Type B pancreatic cell (in vitro differentiated cells): ENCODE data around the gene CAPRIN1. TPM values are rescaled to one million over a fixed set of nuclear protein-coding genes. Genes with fewer than 3 reads are reported as not detected.

Experiments
- DNase-seq: peaks from one replicate; pipeline ENCODE4 v3.0.0; 2021; ENCODE audit warnings: mixed read lengths; ENCODE audit not compliant: unreplicated experiment; ENCODE audit errors: extremely low spot score
- H3K27ac Mint-ChIP-seq: 2 replicates; pipeline ENCODE4 v1.8.0; 2021; ENCODE audit warnings: mild to moderate bottlenecking, mixed read lengths
- H3K27me3 Mint-ChIP-seq: 2 replicates; pipeline ENCODE4 v1.8.0; 2021; ENCODE audit warnings: mixed read lengths
- H3K36me3 Mint-ChIP-seq: 2 replicates; pipeline ENCODE4 v1.8.0; 2021; ENCODE audit warnings: mixed read lengths
- H3K4me1 Mint-ChIP-seq: one replicate; pipeline ENCODE4 v1.8.0; 2021; ENCODE audit warnings: mixed read lengths; ENCODE audit not compliant: unreplicated experiment
- H3K4me3 Mint-ChIP-seq: 2 replicates; pipeline ENCODE4 v1.8.0; 2021; ENCODE audit warnings: mild to moderate bottlenecking, mixed read lengths
- H3K9me3 Mint-ChIP-seq: 2 replicates; pipeline ENCODE4 v1.8.0; 2021; ENCODE audit warnings: mixed read lengths
- total RNA-seq: library from RNA; stranded (reverse); gene quantifications from 2 replicates; pipeline ENCODE4 v1.2.1, GENCODE V29; 2021; ENCODE audit warnings: low replicate concordance
- TF ChIP-seq, protein P1 (sequence below): fragments of 200-600 bp; sonication (generic); conservative IDR thresholded peaks from 2 replicates; pipeline ENCODE4 v1.5.0; 2021; ENCODE audit warnings: antibody characterized with exemption, mild to moderate bottlenecking

Gene CAPRIN1
- total RNA-seq, 1 donor from 2014 or later = 277 TPM

GRCh38 chr11:34145073-34145472 lies 93.5 kb downstream of the CAPRIN1 start:
- Mint-ChIP-seq H3K27me3 (no peaks in the 10 kb centered on the region), H3K4me3 (no peak overlapping the region), H3K27ac (no peak overlapping the region), H3K36me3 (peaks cover 38% of the 10 kb centered on the region), H3K9me3 (no peaks in the 10 kb centered on the region), H3K4me1 (peaks cover 13% of the 10 kb centered on the region)
- TF ChIP-seq, protein P1, sequence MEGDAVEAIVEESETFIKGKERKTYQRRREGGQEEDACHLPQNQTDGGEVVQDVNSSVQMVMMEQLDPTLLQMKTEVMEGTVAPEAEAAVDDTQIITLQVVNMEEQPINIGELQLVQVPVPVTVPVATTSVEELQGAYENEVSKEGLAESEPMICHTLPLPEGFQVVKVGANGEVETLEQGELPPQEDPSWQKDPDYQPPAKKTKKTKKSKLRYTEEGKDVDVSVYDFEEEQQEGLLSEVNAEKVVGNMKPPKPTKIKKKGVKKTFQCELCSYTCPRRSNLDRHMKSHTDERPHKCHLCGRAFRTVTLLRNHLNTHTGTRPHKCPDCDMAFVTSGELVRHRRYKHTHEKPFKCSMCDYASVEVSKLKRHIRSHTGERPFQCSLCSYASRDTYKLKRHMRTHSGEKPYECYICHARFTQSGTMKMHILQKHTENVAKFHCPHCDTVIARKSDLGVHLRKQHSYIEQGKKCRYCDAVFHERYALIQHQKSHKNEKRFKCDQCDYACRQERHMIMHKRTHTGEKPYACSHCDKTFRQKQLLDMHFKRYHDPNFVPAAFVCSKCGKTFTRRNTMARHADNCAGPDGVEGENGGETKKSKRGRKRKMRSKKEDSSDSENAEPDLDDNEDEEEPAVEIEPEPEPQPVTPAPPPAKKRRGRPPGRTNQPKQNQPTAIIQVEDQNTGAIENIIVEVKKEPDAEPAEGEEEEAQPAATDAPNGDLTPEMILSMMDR = no peak
- no peak for DNase-seq

DNA sequence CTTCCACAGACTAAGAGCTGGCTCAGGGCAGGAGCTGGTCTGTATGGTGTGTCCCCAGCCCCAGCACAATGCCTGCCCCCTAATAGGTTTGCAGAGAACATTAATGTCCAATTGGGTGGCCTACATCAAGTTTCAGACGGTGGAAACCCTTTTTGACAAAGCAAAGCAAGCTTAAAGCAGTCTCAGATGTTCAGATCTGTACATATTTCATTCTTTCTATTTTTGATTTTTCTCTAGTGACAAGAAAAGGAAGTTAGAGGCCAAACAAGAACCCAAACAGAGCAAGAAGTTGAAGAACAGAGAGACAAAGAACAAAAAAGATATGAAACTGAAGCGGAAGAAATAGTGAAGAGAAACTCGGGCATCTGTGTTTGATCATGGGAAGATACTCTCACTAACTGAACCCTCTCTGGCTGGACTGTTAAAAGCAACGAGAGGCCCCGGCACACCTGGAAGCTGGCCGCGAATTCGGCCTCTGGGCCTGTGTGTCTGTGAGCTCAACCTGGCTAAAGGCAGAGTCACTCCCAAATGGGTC lies 94.4 kb downstream of the CAPRIN1 start:
- H3K27ac Mint-ChIP-seq = peak overlapping the region; percentile 20
- TF ChIP-seq, protein P1 = no peak
- peaks cover 20% of the 10 kb centered on the region for H3K4me1 Mint-ChIP-seq
- no peaks in the 10 kb centered on the region for H3K9me3 Mint-ChIP-seq
- H3K4me3 Mint-ChIP-seq = no peak overlapping the region
- H3K36me3 Mint-ChIP-seq = peaks cover 38% of the 10 kb centered on the region
- no peak for DNase-seq
- H3K27me3 Mint-ChIP-seq = no peaks in the 10 kb centered on the region

DNA sequence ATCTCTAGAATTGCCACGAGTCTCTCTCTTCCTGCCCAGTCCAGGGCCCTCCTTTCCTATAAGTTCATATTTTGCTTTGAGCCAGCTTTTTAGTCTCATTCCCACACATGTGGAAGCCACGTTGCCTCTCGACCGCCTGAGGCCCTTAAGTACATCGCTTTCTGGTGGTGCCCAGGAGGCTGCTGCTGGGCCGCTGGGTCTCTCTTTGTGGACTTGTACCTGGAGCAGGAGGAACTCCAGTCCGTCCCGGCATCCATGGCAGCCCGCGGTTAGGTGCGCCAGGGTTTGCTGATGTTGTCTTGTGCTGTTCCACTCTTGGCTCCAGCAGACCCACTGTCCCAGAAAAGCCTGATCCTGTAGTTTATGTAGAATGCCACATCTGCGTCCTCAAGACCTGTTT lies 94.9 kb downstream of the CAPRIN1 start:
- peak overlapping the region; percentile 20 for H3K27ac Mint-ChIP-seq
- peaks cover 25% of the 10 kb centered on the region for H3K4me1 Mint-ChIP-seq
- peaks cover 38% of the 10 kb centered on the region for H3K36me3 Mint-ChIP-seq
- no peaks in the 10 kb centered on the region for H3K27me3 Mint-ChIP-seq
- H3K9me3 Mint-ChIP-seq = no peaks in the 10 kb centered on the region
- DNase-seq = no peak
- TF ChIP-seq, protein P1 = no peak
- no peak overlapping the region for H3K4me3 Mint-ChIP-seq

GRCh38 chr11:34146866-34147265 lies 95.3 kb downstream of the CAPRIN1 start:
- Mint-ChIP-seq H3K27ac (peak overlapping the region; percentile 20), H3K36me3 (peaks cover 34% of the 10 kb centered on the region), H3K4me3 (no peak overlapping the region), H3K4me1 (peaks cover 25% of the 10 kb centered on the region), H3K27me3 (no peaks in the 10 kb centered on the region), H3K9me3 (no peaks in the 10 kb centered on the region)
- TF ChIP-seq, protein P1 = no peak
- no peak for DNase-seq

GRCh38 chr11:34147581-34147980 lies 96.0 kb downstream of the CAPRIN1 start:
- Mint-ChIP-seq H3K4me1 (peaks cover 25% of the 10 kb centered on the region), H3K27ac (no peak overlapping the region), H3K9me3 (no peaks in the 10 kb centered on the region), H3K4me3 (no peak overlapping the region), H3K36me3 (peaks cover 33% of the 10 kb centered on the region), H3K27me3 (no peaks in the 10 kb centered on the region)
- TF ChIP-seq, protein P1 = no peak
- DNase-seq = no peak
